ENCODE data around the gene SNX27. TPM values are rescaled to one million over a fixed set of nuclear protein-coding genes. Genes with fewer than 3 reads are reported as not detected.

The SNX27 gene
- total and polyA plus RNA-seq, 2 experiments from 2014 or later, result 40.6 to 59.7 TPM

GRCh38 chr1:151689494-151689893, 77.6 kb downstream of the SNX27 start (continued):
- TF ChIP-seq CTCF (conservative IDR thresholded peaks at IDR 0.05; ENCODE audit: low read depth in 2 of 2) (no peak), NANOG (IDR thresholded peaks at IDR 0.05; ENCODE audit: borderline replicate concordance) (no peak), EZH2 (IDR thresholded peaks at IDR 0.05; ENCODE audit: low read depth, unreplicated experiment) (no peak)

GRCh38 chr1:151692226-151692625, 80.4 kb downstream of the SNX27 start:
- no peaks in the 10 kb centered on the region; the same call in 1 of the 2 replicates for H4K20me1 ChIP-seq (replicated peaks; ENCODE audit: insufficient read depth)
- H3K4me2 ChIP-seq, result no peak overlapping the region
- H3K4me3 Mint-ChIP-seq, result no peak overlapping the region
- peaks cover 26% of the 10 kb centered on the region for H3K36me3 Mint-ChIP-seq (ENCODE audit: low read depth)
- H3K27me3 Mint-ChIP-seq (ENCODE audit: insufficient read depth, low read depth, poor library complexity), result peaks cover 2% of the 10 kb centered on the region
- H3K4me1 ChIP-seq (ENCODE audit: insufficient read depth), result no peaks in the 10 kb centered on the region
- TF ChIP-seq ZNF331 (CRISPR knock-in tag; IDR thresholded peaks at IDR 0.05; ENCODE audit: low read depth), result no peak
- no peak for TF ChIP-seq STAT1 (IDR thresholded peaks at IDR 0.05; ENCODE audit: unreplicated experiment)
- no peak for TF ChIP-seq ETS1 (IDR thresholded peaks at IDR 0.05)
- no peak for TF ChIP-seq NANOG (IDR thresholded peaks at IDR 0.05; ENCODE audit: borderline replicate concordance)
- no peak for TF ChIP-seq POLR2AphosphoS5 (IDR thresholded peaks at IDR 0.05; ENCODE audit: low read depth)
- TF ChIP-seq REST (IDR thresholded peaks at IDR 0.05; ENCODE audit: unreplicated experiment), result no peak
- TF ChIP-seq CTCF (conservative IDR thresholded peaks at IDR 0.05; ENCODE audit: low read depth in 2 of 2), result no peak
- TF ChIP-seq ZNF114 (CRISPR knock-in tag; IDR thresholded peaks at IDR 0.05), result no peak
- H3K27ac Mint-ChIP-seq, result no peak overlapping the region
- H3K9me2 ChIP-seq (ENCODE audit: insufficient read depth), result no peaks in the 10 kb centered on the region
- no peaks in the 10 kb centered on the region for H3F3A ChIP-seq (replicated peaks; ENCODE audit: low read depth)
- ATAC-seq (no peak), DNase-seq (ENCODE audit: low spot score) (no peak)
- no peak overlapping the region for H2AFZ ChIP-seq
- no peak overlapping the region for H3K4me3 ChIP-seq
- no peaks in the 10 kb centered on the region; the same call in 2 of the 3 replicates for H3K4me1 Mint-ChIP-seq
- 0 out of 2 replicates have a peak, but pooled peaks cover 7% of the 10 kb centered on the region for H3K36me3 ChIP-seq (ENCODE audit: insufficient read depth)
- no peak overlapping the region for H3K27ac ChIP-seq (ENCODE audit: low read depth)
- no peaks in the 10 kb centered on the region for H3K79me2 ChIP-seq (replicated peaks; ENCODE audit: insufficient read depth)
- no peaks in the 10 kb centered on the region for H3K27me3 ChIP-seq (ENCODE audit: insufficient read depth)
- H3K9me3 Mint-ChIP-seq, result no peaks in the 10 kb centered on the region
